Measurements from ENCODE around the gene GET4.

GRCh38 chr7:899806-900205 lies 23.5 kb downstream of the GET4 start:
- TF ChIP-seq POLR2A (IDR thresholded peaks at IDR 0.05; ENCODE audit: extremely low read depth, insufficient read length) (no peak), CTCF (IDR thresholded peaks at IDR 0.05; ENCODE audit: low read depth, low read length) (no peak)
